Brain microvascular endothelial cell (primary cell): ENCODE data around the gene MAN1C1.
"Not testable (repeated sequence)": the region's sequence is repeated elsewhere in the genome, so short reads cannot be mapped to it uniquely, and the experiment has no call there.

Experiments used
- DNase-seq: peaks from one replicate; pipeline ENCODE4 v3.0.0-alpha.2; 2020
- H3K27ac ChIP-seq: fragments of 250-450 bp; sonication (Bioruptor Pico); 2 replicates; pipeline ENCODE4 v1.5.1; 2020; ENCODE audit warnings: mild to moderate bottlenecking, moderate library complexity
- H3K27me3 ChIP-seq: fragments of 250-450 bp; sonication (Bioruptor Pico); replicated peaks from 2 replicates; pipeline ENCODE4 v1.5.1; 2020; ENCODE audit warnings: mild to moderate bottlenecking
- H3K36me3 ChIP-seq: fragments of 250-450 bp; sonication (Bioruptor Pico); replicated peaks from 2 replicates; pipeline ENCODE4 v1.5.1; 2020; ENCODE audit warnings: mild to moderate bottlenecking
- H3K4me3 ChIP-seq: 2 replicates; pipeline ENCODE4 v1.5.1; 2011; ENCODE audit warnings: low read depth, mild to moderate bottlenecking, control low read depth, low read length, moderate library complexity
- CTCF ChIP-seq: IDR thresholded peaks from 2 replicates; pipeline ENCODE4 v1.5.1; 2011; ENCODE audit warnings: low read depth, mild to moderate bottlenecking, moderate library complexity, low read length, control low read depth, inconsistent platforms; ENCODE audit errors: missing control alignments
- in situ Hi-C: cut with HindIII; loops from 2 replicates; pipeline ENCODE4 v1.10.0; 2017; ENCODE audit warnings: low sequenced_read_pairs, low pct_ligation_motif_present

Gene MAN1C1

GRCh38 chr1:25590096-25590824, 26.3 kb upstream of the MAN1C1 start:
- H3K4me3 ChIP-seq, result no peak overlapping the region
- no peak overlapping the region for H3K27ac ChIP-seq
- H3K27me3 ChIP-seq, result no peaks in the 10 kb centered on the region
- no peaks in the 10 kb centered on the region for H3K36me3 ChIP-seq
- in situ Hi-C loops, result no loop called here
- TF ChIP-seq CTCF, result peak; percentile 42
- DNase-seq, result peak; percentile 37

GRCh38 chr1:25593861-25594260, 22.7 kb upstream of the MAN1C1 start:
- H3K4me3 ChIP-seq, result no peak overlapping the region
- H3K36me3 ChIP-seq, result no peaks in the 10 kb centered on the region
- in situ Hi-C loops, result no loop called here
- no peak for TF ChIP-seq CTCF
- no peak for DNase-seq
- no peak overlapping the region for H3K27ac ChIP-seq
- no peaks in the 10 kb centered on the region for H3K27me3 ChIP-seq

GRCh38 chr1:25594971-25595370, 21.6 kb upstream of the MAN1C1 start:
- TF ChIP-seq CTCF, result no peak
- Histone ChIP-seq H3K36me3 (no peaks in the 10 kb centered on the region), H3K27ac (no peak overlapping the region), H3K4me3 (no peak overlapping the region), H3K27me3 (no peaks in the 10 kb centered on the region)
- no peak for DNase-seq
- in situ Hi-C loops, result no loop called here

- DNase-seq, in situ Hi-C loops: not testable (repeated sequence)
Measured at GRCh38 chr1:25596641-25597040, 19.9 kb upstream of the MAN1C1 start.

GRCh38 chr1:25598879-25599278, 17.7 kb upstream of the MAN1C1 start:
- no peak for TF ChIP-seq CTCF
- no peak for DNase-seq
- Histone ChIP-seq H3K4me3 (no peak overlapping the region), H3K36me3 (no peaks in the 10 kb centered on the region), H3K27ac (no peak overlapping the region), H3K27me3 (no peaks in the 10 kb centered on the region)
- in situ Hi-C loops, result no loop called here

More at GRCh38 chr1:25596641-25597040, 19.9 kb upstream of the MAN1C1 start:
- not testable (repeated sequence) for H3K4me3 ChIP-seq, H3K36me3 ChIP-seq, H3K27ac ChIP-seq, H3K27me3 ChIP-seq

- TF ChIP-seq CTCF, result no peak
- no peaks in the 10 kb centered on the region for H3K36me3 ChIP-seq
- H3K27ac ChIP-seq, result no peak overlapping the region
- DNase-seq, result no peak
- no peak overlapping the region for H3K4me3 ChIP-seq
- in situ Hi-C loops, result loop anchor here (25.0 kb wide), 1 partner anchor 187 kb away; no protein-coding TSS in a partner anchor
- H3K27me3 ChIP-seq, result no peaks in the 10 kb centered on the region
Measured at GRCh38 chr1:25599969-25600610, 16.5 kb upstream of the MAN1C1 start.

- H3K27ac ChIP-seq, H3K27me3 ChIP-seq, H3K4me3 ChIP-seq, DNase-seq, H3K36me3 ChIP-seq: not testable (repeated sequence)
- in situ Hi-C loops, result loop anchor here (25.0 kb wide), 1 partner anchor 186 kb away; no protein-coding TSS in a partner anchor
Measured at GRCh38 chr1:25600971-25601699, 15.5 kb upstream of the MAN1C1 start.

- H3K36me3 ChIP-seq, DNase-seq, H3K4me3 ChIP-seq, H3K27me3 ChIP-seq, H3K27ac ChIP-seq: not testable (repeated sequence)
- in situ Hi-C loops, result loop anchor here (25.0 kb wide), 1 partner anchor 183 kb away; no protein-coding TSS in a partner anchor
Measured at GRCh38 chr1:25603779-25604538, 12.6 kb upstream of the MAN1C1 start.
